Neural progenitor cell (in vitro differentiated cells): ENCODE data around the gene CACNA1C. TPM values are rescaled to one million over a fixed set of nuclear protein-coding genes. Genes with fewer than 3 reads are reported as not detected.

Experiments used
- DNase-seq: peaks from one replicate; pipeline ENCODE4 v3.0.0-alpha.2; 2016; ENCODE audit warnings: low spot score
- H2AFZ ChIP-seq: fragments of 200-600 bp; sonication (generic); replicated peaks from 2 replicates; pipeline ENCODE4 v1.6.1; 2016; ENCODE audit warnings: antibody characterized with exemption
- H3F3A ChIP-seq: fragments of 200-600 bp; sonication (generic); 2 replicates; pipeline ENCODE4 v1.6.1; 2016; ENCODE audit warnings: antibody characterized with exemption, low read depth
- H3K27ac ChIP-seq: fragments of 200-600 bp; sonication (generic); 2 replicates; pipeline ENCODE4 v1.5.1; 2016; ENCODE audit warnings: mild to moderate bottlenecking
- H3K27me3 ChIP-seq: fragments of 200-600 bp; sonication (generic); 2 replicates; pipeline ENCODE4 v1.6.1; 2016; ENCODE audit warnings: mild to moderate bottlenecking, moderate library complexity
- H3K36me3 ChIP-seq: fragments of 200-600 bp; sonication (generic); 2 replicates; pipeline ENCODE4 v1.5.1; 2016
- H3K4me1 ChIP-seq: fragments of 200-600 bp; sonication (generic); 2 replicates; pipeline ENCODE4 v1.6.1; 2016; ENCODE audit warnings: mixed run types
- H3K4me2 ChIP-seq: fragments of 200-600 bp; sonication (generic); 2 replicates; pipeline ENCODE4 v1.6.1; 2016
- H3K4me3 ChIP-seq: fragments of 200-600 bp; sonication (generic); 2 replicates; pipeline ENCODE4 v1.5.1; 2016
- H3K79me2 ChIP-seq: fragments of 200-600 bp; sonication (generic); 2 replicates; pipeline ENCODE4 v1.6.1; 2016; ENCODE audit warnings: low read depth
- H3K9ac ChIP-seq: fragments of 200-600 bp; sonication (generic); 2 replicates; pipeline ENCODE4 v1.6.1; 2016
- H3K9me3 ChIP-seq: fragments of 200-600 bp; sonication (generic); 2 replicates; pipeline ENCODE4 v1.5.1; 2016; ENCODE audit warnings: low read depth
- H4K20me1 ChIP-seq: fragments of 200-600 bp; sonication (generic); 2 replicates; pipeline ENCODE4 v1.6.1; 2016; ENCODE audit warnings: low read depth
- H3K27ac Mint-ChIP-seq: 3 replicates; pipeline ENCODE4 v1.8.0; 2021; ENCODE audit warnings: mixed read lengths
- H3K27me3 Mint-ChIP-seq: 2 replicates; pipeline ENCODE4 v1.8.0; 2022; ENCODE audit warnings: low read depth, mild to moderate bottlenecking, inconsistent platforms, moderate library complexity, mixed read lengths; ENCODE audit not compliant: insufficient read depth
- H3K36me3 Mint-ChIP-seq: 3 replicates; pipeline ENCODE4 v1.8.0; 2021; ENCODE audit warnings: mixed read lengths
- H3K4me1 Mint-ChIP-seq: 3 replicates; pipeline ENCODE4 v1.8.0; 2021; ENCODE audit warnings: mixed read lengths
- H3K4me3 Mint-ChIP-seq: 3 replicates; pipeline ENCODE4 v1.8.0; 2021; ENCODE audit warnings: mild to moderate bottlenecking, moderate library complexity, mixed read lengths
- H3K9me3 Mint-ChIP-seq: 3 replicates; pipeline ENCODE4 v1.8.0; 2020; ENCODE audit warnings: mixed read lengths
- CTCF ChIP-seq: fragments of 200-600 bp; sonication (generic); IDR thresholded peaks from 2 replicates; pipeline ENCODE4 v1.5.1; 2017; ENCODE audit warnings: antibody characterized with exemption, mild to moderate bottlenecking
- EZH2 ChIP-seq: fragments of 200-600 bp; sonication (generic); IDR thresholded peaks from 2 replicates; pipeline ENCODE4 v1.6.1; 2017; ENCODE audit warnings: antibody characterized with exemption, mild to moderate bottlenecking, moderate library complexity
- EZH2phosphoT487 ChIP-seq: fragments of 200-600 bp; sonication (generic); IDR thresholded peaks from 2 replicates; pipeline ENCODE4 v1.6.1; 2017; ENCODE audit warnings: antibody characterized with exemption
- total RNA-seq: library from RNA; depleted of rRNA; stranded (reverse); fragments of >200 nt; gene quantifications from 2 replicates; pipeline ENCODE4 v1.2.3, GENCODE V29; 2015; ENCODE audit warnings: low replicate concordance

The CACNA1C gene
- total RNA-seq, 1 donor from 2014 or later = 2.7 TPM

- no peak overlapping the region for H3K9ac ChIP-seq
- H2AFZ ChIP-seq = no peak overlapping the region
- Mint-ChIP-seq H3K27ac (no peak overlapping the region), H3K36me3 (no peaks in the 10 kb centered on the region), H3K9me3 (no peaks in the 10 kb centered on the region), H3K4me1 (peaks cover 4% of the 10 kb centered on the region), H3K4me3 (no peak overlapping the region), H3K27me3 (no peaks in the 10 kb centered on the region)
- H3K27ac ChIP-seq = no peak overlapping the region
- no peaks in the 10 kb centered on the region for H3K9me3 ChIP-seq
- H4K20me1 ChIP-seq = no peaks in the 10 kb centered on the region
- H3K36me3 ChIP-seq = no peaks in the 10 kb centered on the region
- H3K4me3 ChIP-seq = no peak overlapping the region
- H3K27me3 ChIP-seq = no peaks in the 10 kb centered on the region
- no peak overlapping the region for H3K4me2 ChIP-seq
- no peaks in the 10 kb centered on the region for H3F3A ChIP-seq
- TF ChIP-seq EZH2 (no peak), EZH2phosphoT487 (no peak), CTCF (no peak)
- DNase-seq = no peak
- H3K79me2 ChIP-seq = no peaks in the 10 kb centered on the region
- peaks cover 17% of the 10 kb centered on the region for H3K4me1 ChIP-seq
These were observed 498.0 kb downstream of the CACNA1C start for GRCh38 chr12:2550561-2551411.

GRCh38 chr12:2551412-2551900 lies 498.7 kb downstream of the CACNA1C start:
- Mint-ChIP-seq H3K4me1 (peaks cover 4% of the 10 kb centered on the region), H3K27ac (no peak overlapping the region), H3K27me3 (peaks cover under 1% of the 10 kb centered on the region), H3K9me3 (no peaks in the 10 kb centered on the region), H3K4me3 (no peak overlapping the region), H3K36me3 (peaks cover under 1% of the 10 kb centered on the region)
- Histone ChIP-seq H3F3A (no peaks in the 10 kb centered on the region), H3K4me1 (peaks cover 17% of the 10 kb centered on the region), H3K36me3 (no peaks in the 10 kb centered on the region), H3K4me2 (no peak overlapping the region), H3K4me3 (no peak overlapping the region), H3K79me2 (no peaks in the 10 kb centered on the region), H3K27ac (no peak overlapping the region), H2AFZ (no peak overlapping the region), H3K27me3 (no peaks in the 10 kb centered on the region), H4K20me1 (no peaks in the 10 kb centered on the region), H3K9ac (no peak overlapping the region), H3K9me3 (no peaks in the 10 kb centered on the region)
- TF ChIP-seq CTCF (no peak), EZH2 (no peak), EZH2phosphoT487 (no peak)
- DNase-seq = no peak

GRCh38 chr12:2552000-2552756 lies 499.4 kb downstream of the CACNA1C start:
- Mint-ChIP-seq H3K4me3 (no peak overlapping the region), H3K9me3 (no peaks in the 10 kb centered on the region), H3K27me3 (peaks cover 4% of the 10 kb centered on the region), H3K27ac (no peak overlapping the region), H3K4me1 (peaks cover 2% of the 10 kb centered on the region), H3K36me3 (peaks cover 5% of the 10 kb centered on the region)
- no peak overlapping the region for H3K4me2 ChIP-seq
- H3K9me3 ChIP-seq = no peaks in the 10 kb centered on the region
- no peaks in the 10 kb centered on the region for H3K27me3 ChIP-seq
- TF ChIP-seq EZH2phosphoT487 = no peak
- TF ChIP-seq EZH2 = no peak
- no peak for TF ChIP-seq CTCF
- H4K20me1 ChIP-seq = no peaks in the 10 kb centered on the region
- DNase-seq = no peak
- H2AFZ ChIP-seq = no peak overlapping the region
- H3F3A ChIP-seq = no peaks in the 10 kb centered on the region
- H3K9ac ChIP-seq = no peak overlapping the region
- H3K4me1 ChIP-seq = peaks cover 17% of the 10 kb centered on the region
- H3K27ac ChIP-seq = no peak overlapping the region
- H3K4me3 ChIP-seq = no peak overlapping the region
- no peaks in the 10 kb centered on the region for H3K79me2 ChIP-seq
- H3K36me3 ChIP-seq = no peaks in the 10 kb centered on the region
